HG03378 (cell line): ENCODE results near the gene FRAS1.
A peak's percentile ranks its signal among the peaks of the same experiment; 100 is the strongest.
"Not testable (repeated sequence)": the region's sequence is repeated elsewhere in the genome, so short reads cannot be mapped to it uniquely, and the experiment has no call there.

Source experiments
- ATAC-seq: cut with Tn5 transposase; IDR thresholded peaks from one replicate; pipeline ENCODE4 v1.9.1; 2021; ENCODE audit warnings: mild to moderate bottlenecking, moderate library complexity; ENCODE audit not compliant: unreplicated experiment

FRAS1 gene

DNA sequence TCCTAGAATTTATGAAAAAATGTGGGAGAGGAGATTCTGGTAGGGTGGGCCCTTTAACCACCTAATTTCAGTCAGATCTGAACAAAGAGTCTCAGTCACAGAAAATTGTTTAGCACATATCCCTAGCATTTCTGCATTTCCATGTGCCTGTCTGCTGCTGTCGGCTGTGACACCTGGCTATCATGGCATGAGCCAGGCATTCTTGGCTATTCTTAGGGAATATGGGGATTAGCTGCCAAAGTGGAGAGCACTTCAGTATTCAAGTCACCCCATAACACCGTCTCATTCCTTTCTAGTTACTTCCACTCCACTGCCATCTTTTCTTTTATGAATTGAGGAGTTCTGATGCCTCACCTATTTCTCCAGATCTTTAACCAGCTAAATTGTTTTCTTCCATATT, 211.5 kb downstream of the FRAS1 start:
- no peak for ATAC-seq

DNA sequence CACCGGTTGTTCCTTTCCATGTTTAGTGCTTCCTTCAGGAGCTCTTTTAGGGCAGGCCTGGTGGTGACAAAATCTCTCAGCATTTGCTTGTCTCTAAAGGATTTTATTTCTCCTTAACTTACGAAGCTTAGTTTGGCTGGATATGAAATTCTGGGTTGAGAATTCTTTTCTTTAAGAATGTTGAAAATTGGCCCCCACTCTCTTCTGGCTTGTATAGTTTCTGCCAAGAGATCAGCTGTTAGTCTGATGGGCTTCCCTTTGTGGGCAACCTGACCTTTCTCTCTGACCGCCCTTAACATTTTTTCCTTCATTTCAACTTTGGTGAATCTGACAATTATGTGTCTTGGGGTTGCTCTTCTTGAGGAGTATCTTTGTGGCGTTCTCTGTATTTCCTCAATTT, 218.3 kb downstream of the FRAS1 start:
- ATAC-seq, result not testable (repeated sequence)

DNA sequence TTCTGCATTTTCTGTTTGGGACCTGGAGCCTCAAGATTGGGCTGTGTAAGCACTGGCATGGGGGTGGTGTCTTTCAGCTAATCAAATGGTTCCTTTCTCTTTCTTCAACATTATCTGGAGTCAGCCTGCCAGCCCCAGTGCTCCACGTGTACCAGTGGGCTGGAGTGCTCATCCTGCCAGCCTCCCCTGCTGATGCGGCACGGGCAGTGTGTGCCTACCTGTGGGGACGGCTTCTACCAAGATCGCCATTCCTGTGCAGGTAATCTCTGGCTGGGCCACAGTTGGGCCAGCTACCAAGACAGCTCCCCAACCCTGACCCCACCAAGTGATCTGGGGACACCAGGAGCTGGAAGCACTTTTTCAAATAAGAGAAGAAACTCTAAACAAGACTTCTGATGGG, 229.2 kb downstream of the FRAS1 start:
- no peak for ATAC-seq

GRCh38 chr4:78288327-78288726, 231.2 kb downstream of the FRAS1 start:
- ATAC-seq, result no peak

DNA sequence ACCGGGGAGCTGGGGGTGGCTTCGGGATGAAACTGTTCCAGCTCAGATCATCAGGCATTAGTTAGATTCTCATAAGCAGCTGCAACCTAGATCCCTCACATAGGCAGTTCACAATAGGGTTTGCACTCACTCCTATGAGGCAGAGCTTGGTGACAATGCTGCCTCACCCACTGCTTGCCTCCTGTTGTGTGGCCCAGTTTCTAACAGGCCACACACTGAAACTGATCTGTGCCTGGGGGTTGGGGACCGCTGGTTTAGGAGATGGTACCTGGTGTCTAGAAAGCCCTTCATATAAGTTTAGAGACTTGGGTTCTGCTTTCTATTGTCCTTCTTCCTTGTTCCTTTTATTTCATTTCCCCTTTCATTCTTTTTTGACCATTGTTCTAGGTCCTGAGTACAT, 234.2 kb downstream of the FRAS1 start:
- ATAC-seq, result no peak

- no peak for ATAC-seq
These were observed 235.2 kb downstream of the FRAS1 start for GRCh38 chr4:78292341-78292740.

GRCh38 chr4:78292856-78293255, 235.7 kb downstream of the FRAS1 start:
- ATAC-seq, result no peak

DNA sequence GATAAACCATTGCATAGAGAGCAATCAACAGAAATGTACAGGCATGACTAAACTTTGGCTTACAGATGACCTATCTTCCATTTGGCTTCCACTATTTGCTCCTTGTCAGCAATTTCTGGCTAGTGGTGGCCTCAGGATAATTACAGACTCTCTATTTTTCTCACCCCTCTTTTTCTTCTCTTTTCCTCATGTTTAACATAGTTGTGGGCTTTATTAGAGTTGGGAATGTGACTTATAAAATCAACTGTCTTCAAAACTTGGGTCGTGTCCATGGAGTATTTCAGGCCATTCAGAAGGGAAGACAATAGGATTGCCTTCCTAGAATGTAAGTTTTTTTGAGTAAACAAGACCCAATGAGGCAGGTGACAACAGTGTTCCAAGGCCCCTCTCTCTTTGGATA, 236.2 kb downstream of the FRAS1 start:
- no peak for ATAC-seq

GRCh38 chr4:78293821-78294301, 236.7 kb downstream of the FRAS1 start:
- no peak for ATAC-seq

DNA sequence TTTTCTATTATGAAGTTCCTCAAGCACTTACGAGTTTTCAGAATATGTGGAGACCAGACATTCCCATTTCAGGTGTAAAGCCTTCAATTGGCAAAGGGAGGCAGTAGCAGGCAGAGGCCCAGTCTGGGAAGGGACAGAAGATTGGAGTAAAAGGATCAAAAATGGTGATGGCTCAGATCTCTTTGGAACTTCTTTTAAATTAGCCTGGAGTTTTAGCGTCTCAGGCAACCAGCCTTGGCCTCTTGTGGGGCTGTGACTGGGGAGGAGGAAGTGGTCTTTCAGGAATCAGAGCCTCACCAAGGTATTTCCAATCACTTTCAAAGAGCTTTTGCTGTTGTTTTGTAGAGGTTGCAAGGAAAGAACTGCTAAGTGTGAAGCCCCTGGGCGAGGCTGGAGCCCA, 239.1 kb downstream of the FRAS1 start:
- no peak for ATAC-seq

DNA sequence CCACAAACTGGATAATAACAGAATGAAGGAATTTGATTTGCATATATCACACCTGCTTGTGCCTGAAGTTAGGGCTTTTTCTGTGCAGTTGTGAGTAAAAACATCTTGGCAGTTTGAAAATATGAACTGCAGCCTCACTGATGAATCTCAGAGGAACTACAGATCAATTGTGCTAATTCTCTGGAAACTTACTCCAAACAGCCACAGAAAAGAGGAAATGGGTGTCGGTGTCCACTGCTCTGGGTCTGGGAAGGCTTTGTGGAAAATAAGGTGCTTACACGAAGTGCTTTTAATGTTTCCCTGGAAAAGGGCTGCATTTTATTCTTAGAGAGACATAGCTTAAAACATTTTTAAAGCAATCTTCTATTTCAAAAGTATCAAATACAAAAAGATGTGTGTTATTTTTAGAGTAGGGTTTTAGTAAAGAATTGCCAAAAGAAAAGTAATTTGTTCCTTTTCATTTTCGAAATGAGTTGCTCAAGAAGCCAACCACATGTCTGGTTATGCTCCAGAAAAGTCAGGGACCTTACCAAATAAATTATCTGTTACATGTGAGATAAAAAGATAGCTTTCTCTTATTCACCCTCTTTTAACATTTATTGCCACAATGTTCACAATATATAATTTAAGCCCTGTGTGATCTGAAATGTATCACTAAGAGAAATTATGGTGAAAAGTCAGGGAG, 240.1 kb downstream of the FRAS1 start:
- ATAC-seq, result peak; percentile 62

- ATAC-seq, result no peak
These were observed 241.5 kb downstream of the FRAS1 start for GRCh38 chr4:78298618-78299017.

GRCh38 chr4:78299565-78299972, 242.4 kb downstream of the FRAS1 start:
- peak; percentile 59 for ATAC-seq

GRCh38 chr4:78307263-78307662, 250.1 kb downstream of the FRAS1 start:
- ATAC-seq, result not testable (repeated sequence)

DNA sequence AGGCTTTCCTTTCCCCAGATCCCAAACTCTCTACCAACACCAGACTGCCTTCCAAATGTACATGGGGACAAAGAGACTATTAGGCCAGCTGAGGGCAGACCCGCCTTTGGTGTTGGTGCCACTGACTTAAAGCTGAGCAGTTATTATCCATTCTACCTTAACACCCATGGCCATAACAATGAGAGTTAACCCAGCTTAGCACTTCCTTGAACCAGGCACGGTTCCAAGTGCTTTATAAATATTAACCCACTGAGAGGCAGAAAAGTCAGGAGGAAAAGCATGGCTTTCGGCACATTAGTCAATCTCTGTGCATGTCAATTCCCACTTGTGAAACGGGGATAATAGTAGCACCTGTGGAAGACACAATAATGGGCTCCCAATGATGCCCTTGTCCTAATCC, 251.4 kb downstream of the FRAS1 start:
- no peak for ATAC-seq

- no peak for ATAC-seq
These were observed 252.2 kb downstream of the FRAS1 start for GRCh38 chr4:78309352-78309751.

DNA sequence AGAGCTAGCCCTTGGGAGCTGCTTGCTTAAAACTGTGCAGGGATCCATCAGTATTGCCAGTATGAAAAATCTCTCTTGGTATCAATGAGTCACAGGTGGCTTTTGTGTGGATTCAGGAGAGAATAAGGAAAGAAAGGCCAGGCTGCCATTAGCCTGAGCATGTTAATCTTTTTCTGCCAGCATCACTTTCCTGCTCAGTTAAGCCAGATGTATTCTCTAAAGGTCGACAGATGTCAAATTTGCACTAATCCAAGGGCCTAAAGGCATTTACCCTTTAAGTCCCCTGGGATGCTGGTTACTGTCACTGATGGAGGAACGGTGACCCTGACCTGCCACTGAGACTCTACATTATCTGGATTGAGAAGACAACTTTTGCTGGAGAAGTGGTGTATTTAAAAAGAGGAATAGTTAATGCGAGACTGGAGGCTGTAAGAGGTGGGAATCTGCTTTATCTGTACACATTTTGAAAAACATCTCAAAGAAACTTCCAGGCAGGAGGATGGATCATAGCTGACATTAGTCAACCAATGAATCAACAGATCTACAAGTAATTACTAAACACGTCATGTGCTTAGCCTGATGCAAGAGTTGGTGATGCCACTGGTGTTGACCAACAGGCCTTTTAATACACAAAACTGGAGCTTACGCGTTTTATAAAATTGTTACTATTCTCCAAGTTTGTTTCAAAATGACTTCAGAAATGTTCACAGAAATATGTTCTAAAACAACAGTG, 253.1 kb downstream of the FRAS1 start:
- no peak for ATAC-seq

GRCh38 chr4:78310740-78311115, 253.6 kb downstream of the FRAS1 start:
- ATAC-seq, result no peak

GRCh38 chr4:78311306-78311705, 254.2 kb downstream of the FRAS1 start:
- no peak for ATAC-seq

DNA sequence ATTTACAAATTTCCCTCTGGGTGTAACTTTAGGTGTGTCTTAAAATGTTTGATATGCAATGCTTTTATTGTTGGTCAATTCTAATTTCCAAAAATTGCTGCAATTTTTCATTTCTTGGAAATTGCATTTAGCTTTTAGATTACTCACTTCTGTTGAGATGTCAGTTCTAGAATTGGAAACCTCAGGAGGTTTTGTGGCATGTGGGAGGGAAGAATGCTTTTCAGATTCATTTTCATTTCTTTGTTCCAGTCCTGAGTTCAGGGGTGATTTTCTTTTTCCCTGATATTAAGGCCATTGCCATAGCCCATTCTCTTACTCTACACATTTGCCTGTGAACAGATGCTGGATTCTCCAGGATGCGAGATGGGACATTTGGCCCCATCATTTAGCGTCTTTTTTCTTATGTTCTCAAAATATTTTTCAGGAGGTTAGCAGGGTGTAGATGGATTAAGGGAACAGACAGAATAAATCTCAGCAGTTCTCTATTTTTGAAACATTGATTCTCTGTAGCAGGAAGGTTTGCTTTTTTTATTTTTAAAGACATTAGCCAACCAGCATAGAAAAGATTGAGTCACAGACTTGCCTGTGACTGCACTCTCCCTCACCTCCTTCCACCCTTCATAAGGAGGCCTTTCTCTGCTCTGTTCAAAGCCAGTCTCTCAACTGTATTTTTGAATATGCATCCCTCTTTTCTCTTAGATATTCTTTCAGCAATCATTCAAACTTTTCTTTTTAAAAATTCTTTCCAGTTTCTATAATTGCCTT, 256.0 kb downstream of the FRAS1 start:
- ATAC-seq, result no peak

- no peak for ATAC-seq
These were observed 256.6 kb downstream of the FRAS1 start for GRCh38 chr4:78313754-78314120.

GRCh38 chr4:78318126-78318525, 261.0 kb downstream of the FRAS1 start:
- no peak for ATAC-seq
